Loucy (cell line): ENCODE data around the gene PPARG.

Experiments
- H2AFZ ChIP-seq: fragments of 200-600 bp; sonication (generic); 2 replicates; pipeline ENCODE4 v1.6.0; 2016; ENCODE audit warnings: antibody characterized with exemption, mild to moderate bottlenecking, low read length, moderate library complexity
- H3F3A ChIP-seq: fragments of 200-600 bp; 2 replicates; pipeline ENCODE4 v1.6.0; 2016; ENCODE audit warnings: antibody characterized with exemption, low read depth, mild to moderate bottlenecking
- H3K27me3 ChIP-seq: fragments of 200-600 bp; sonication (generic); 2 replicates; pipeline ENCODE4 v1.6.1; 2014; ENCODE audit warnings: low read length, mild to moderate bottlenecking; ENCODE audit not compliant: insufficient read depth, poor library complexity, severe bottlenecking
- H3K36me3 ChIP-seq: fragments of 200-600 bp; sonication (generic); 2 replicates; pipeline ENCODE4 v1.6.1; 2016; ENCODE audit warnings: low read length; ENCODE audit not compliant: insufficient read depth
- H3K4me1 ChIP-seq: fragments of 200-600 bp; sonication (generic); 2 replicates; pipeline ENCODE4 v1.5.1; 2014; ENCODE audit warnings: low read length, mild to moderate bottlenecking; ENCODE audit not compliant: insufficient read depth, poor library complexity, severe bottlenecking
- H3K4me2 ChIP-seq: fragments of 200-600 bp; sonication (generic); 2 replicates; pipeline ENCODE4 v1.6.0; 2014; ENCODE audit warnings: antibody characterized with exemption, low read length, low read depth, mild to moderate bottlenecking; ENCODE audit not compliant: poor library complexity, severe bottlenecking
- H3K4me3 ChIP-seq: fragments of 200-600 bp; sonication (generic); 2 replicates; pipeline ENCODE4 v1.5.1; 2014; ENCODE audit warnings: low read length, mild to moderate bottlenecking, mixed read lengths; ENCODE audit not compliant: poor library complexity, severe bottlenecking
- H3K79me2 ChIP-seq: fragments of 200-600 bp; sonication (generic); 2 replicates; pipeline ENCODE4 v1.6.1; 2014; ENCODE audit warnings: low read length; ENCODE audit not compliant: insufficient read depth
- H3K9ac ChIP-seq: fragments of 200-600 bp; sonication (generic); 2 replicates; pipeline ENCODE4 v1.6.0; 2014; ENCODE audit warnings: mild to moderate bottlenecking, low read depth, low read length, moderate library complexity; ENCODE audit not compliant: poor library complexity, severe bottlenecking
- H3K9me2 ChIP-seq: fragments of 200-600 bp; sonication (generic); replicated peaks from 2 replicates; pipeline ENCODE4 v1.6.1; 2016; ENCODE audit warnings: low read depth, low read length, mixed read lengths
- H3K9me3 ChIP-seq: fragments of 200-600 bp; sonication (generic); 2 replicates; pipeline ENCODE4 v1.6.1; 2014; ENCODE audit warnings: mild to moderate bottlenecking, antibody characterized with exemption, low read length, low read depth; ENCODE audit not compliant: insufficient read depth
- H4K20me1 ChIP-seq: fragments of 200-600 bp; sonication (generic); 2 replicates; pipeline ENCODE4 v1.6.0; 2014; ENCODE audit warnings: antibody characterized with exemption, low read length, mild to moderate bottlenecking; ENCODE audit not compliant: insufficient read depth, poor library complexity, severe bottlenecking
- EZH2phosphoT487 ChIP-seq: fragments of 200-600 bp; IDR thresholded peaks from 2 replicates; pipeline ENCODE4 v1.6.1; 2018; ENCODE audit warnings: antibody characterized with exemption, mild to moderate bottlenecking, moderate library complexity, borderline replicate concordance
- TF ChIP-seq, protein P1 (sequence below): fragments of 200-600 bp; sonication (generic); conservative IDR thresholded peaks from 2 replicates; pipeline ENCODE4 v1.5.1; 2014; ENCODE audit warnings: mild to moderate bottlenecking, antibody characterized with exemption, low read length

The PPARG gene

DNA sequence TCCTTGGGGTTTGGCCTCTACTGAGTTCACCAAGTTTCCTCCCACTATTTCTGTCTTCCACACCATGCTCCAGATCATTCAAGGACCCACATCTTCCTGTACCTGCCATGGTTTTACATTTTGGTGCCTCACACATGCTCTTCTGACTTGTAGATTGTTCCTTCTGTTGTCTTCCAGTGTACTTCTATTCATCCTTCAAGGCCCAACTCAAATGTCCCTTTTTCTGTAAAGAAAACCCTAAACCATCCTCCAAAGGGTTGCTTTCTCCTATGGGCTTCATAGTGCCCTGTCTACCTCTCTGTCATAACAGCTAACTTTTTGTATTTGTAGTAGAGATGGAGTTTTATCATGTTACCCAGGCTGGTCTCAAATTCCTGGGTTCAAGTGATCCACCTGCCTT, 175.3 kb downstream of the PPARG start:
- peak overlapping the region; percentile 14 for H3K9ac ChIP-seq
- H2AFZ ChIP-seq = peak overlapping the region; percentile 37; the same call in 1 of the 2 replicates
- no peaks in the 10 kb centered on the region for H4K20me1 ChIP-seq
- H3K9me2 ChIP-seq = no peaks in the 10 kb centered on the region
- H3F3A ChIP-seq = no peaks in the 10 kb centered on the region
- H3K4me2 ChIP-seq = no peak overlapping the region
- H3K4me1 ChIP-seq = peaks cover 49% of the 10 kb centered on the region
- no peaks in the 10 kb centered on the region for H3K27me3 ChIP-seq
- H3K4me3 ChIP-seq = no peak overlapping the region
- no peaks in the 10 kb centered on the region for H3K9me3 ChIP-seq
- no peak for TF ChIP-seq EZH2phosphoT487
- TF ChIP-seq, protein P1, sequence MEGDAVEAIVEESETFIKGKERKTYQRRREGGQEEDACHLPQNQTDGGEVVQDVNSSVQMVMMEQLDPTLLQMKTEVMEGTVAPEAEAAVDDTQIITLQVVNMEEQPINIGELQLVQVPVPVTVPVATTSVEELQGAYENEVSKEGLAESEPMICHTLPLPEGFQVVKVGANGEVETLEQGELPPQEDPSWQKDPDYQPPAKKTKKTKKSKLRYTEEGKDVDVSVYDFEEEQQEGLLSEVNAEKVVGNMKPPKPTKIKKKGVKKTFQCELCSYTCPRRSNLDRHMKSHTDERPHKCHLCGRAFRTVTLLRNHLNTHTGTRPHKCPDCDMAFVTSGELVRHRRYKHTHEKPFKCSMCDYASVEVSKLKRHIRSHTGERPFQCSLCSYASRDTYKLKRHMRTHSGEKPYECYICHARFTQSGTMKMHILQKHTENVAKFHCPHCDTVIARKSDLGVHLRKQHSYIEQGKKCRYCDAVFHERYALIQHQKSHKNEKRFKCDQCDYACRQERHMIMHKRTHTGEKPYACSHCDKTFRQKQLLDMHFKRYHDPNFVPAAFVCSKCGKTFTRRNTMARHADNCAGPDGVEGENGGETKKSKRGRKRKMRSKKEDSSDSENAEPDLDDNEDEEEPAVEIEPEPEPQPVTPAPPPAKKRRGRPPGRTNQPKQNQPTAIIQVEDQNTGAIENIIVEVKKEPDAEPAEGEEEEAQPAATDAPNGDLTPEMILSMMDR = no peak
- no peaks in the 10 kb centered on the region for H3K79me2 ChIP-seq
- no peaks in the 10 kb centered on the region for H3K36me3 ChIP-seq

DNA sequence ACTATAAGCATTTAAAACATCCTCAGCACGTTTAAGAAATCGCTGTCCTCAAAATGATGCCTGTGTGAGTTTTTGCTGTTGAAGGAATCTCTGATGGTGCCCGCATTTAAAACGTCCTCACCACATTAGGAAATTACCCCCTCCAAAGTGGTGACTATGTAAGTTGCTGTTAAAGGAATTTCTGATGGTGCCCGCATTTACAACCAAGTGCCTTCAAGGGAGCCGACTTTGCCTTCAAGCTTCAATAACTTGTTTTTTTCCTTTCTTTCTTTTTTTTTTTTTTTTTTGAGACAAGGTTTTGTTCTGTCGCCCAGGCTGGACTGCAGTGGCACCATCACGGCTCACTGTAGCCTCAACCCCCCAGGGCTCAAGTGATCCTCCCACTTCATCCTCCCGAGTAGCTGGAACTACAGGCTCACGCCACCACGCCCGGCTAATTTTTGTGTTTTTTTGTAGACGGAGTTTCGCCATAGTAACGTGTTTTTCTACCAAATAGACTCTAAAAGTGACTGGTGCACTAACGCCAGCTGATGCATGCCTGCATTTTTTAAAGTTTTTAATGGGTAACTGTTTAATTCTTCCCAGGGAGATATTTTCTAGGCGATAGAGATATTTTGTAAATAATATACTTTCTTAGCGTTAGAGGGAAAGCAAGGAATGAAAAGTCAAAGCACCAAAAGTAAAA, 176.4 kb downstream of the PPARG start:
- Histone ChIP-seq H4K20me1 (no peaks in the 10 kb centered on the region), H3K9me3 (no peaks in the 10 kb centered on the region), H3K36me3 (no peaks in the 10 kb centered on the region), H3K9ac (no peak overlapping the region), H3K4me2 (no peak overlapping the region), H3K4me3 (no peak overlapping the region), H3K4me1 (peaks cover 49% of the 10 kb centered on the region), H3K79me2 (no peaks in the 10 kb centered on the region), H2AFZ (no peak overlapping the region), H3F3A (no peaks in the 10 kb centered on the region), H3K9me2 (no peaks in the 10 kb centered on the region), H3K27me3 (no peaks in the 10 kb centered on the region)
- TF ChIP-seq, protein P1 = no peak
- no peak for TF ChIP-seq EZH2phosphoT487

GRCh38 chr3:12465836-12466225, 177.0 kb downstream of the PPARG start:
- H3K79me2 ChIP-seq = no peaks in the 10 kb centered on the region
- H3K9ac ChIP-seq = no peak overlapping the region
- H3F3A ChIP-seq = no peaks in the 10 kb centered on the region
- H3K9me2 ChIP-seq = no peaks in the 10 kb centered on the region
- no peak overlapping the region for H2AFZ ChIP-seq
- no peaks in the 10 kb centered on the region for H3K27me3 ChIP-seq
- no peaks in the 10 kb centered on the region for H3K36me3 ChIP-seq
- TF ChIP-seq, protein P1 = no peak
- TF ChIP-seq EZH2phosphoT487 = no peak
- H3K4me2 ChIP-seq = no peak overlapping the region
- no peaks in the 10 kb centered on the region for H3K9me3 ChIP-seq
- no peak overlapping the region for H3K4me3 ChIP-seq
- no peaks in the 10 kb centered on the region for H4K20me1 ChIP-seq
- peaks cover 49% of the 10 kb centered on the region for H3K4me1 ChIP-seq
